Heart left ventricle (tissue), 13 donors: ENCODE results near the gene HES6.

ENCODE experiments used
- CTCF ChIP-seq, 12 donors: fragments of 200-600 bp; sonication (generic) in 4 of 12; IDR thresholded peaks; one replicate each; pipeline versions ENCODE4 v1.5.0 to v1.8.0; 2018 to 2022; ENCODE audit warnings: antibody characterized with exemption in 12 of 12, mild to moderate bottlenecking in 5 of 12
- POLR2A ChIP-seq, 2 donors: fragments of 450-650 bp; IDR thresholded peaks; one replicate each; pipeline ENCODE4 v1.6.1; 2017; ENCODE audit warnings: antibody characterized with exemption in 2 of 2, mild to moderate bottlenecking in 2 of 2, moderate library complexity in 2 of 2
- donor health status: ischemic (EF 13 %, LVEDD 7.1; RV severe dilation, severe dysfunction).
- donor health status: DM: no; HTN: yes; CAD: no.
- donor health status: DM: no; HTN: no; CAD: no.
- donor health status: ischemic (EF 25% LVEDD 6.9; RV normal size, moderate dysfunction).
- donor health status: ischemic (EF 25% LVEDD 5.7; RV mildly dilated, moderate dysfunction).
- donor health status: ischemic (EF 35%, LVEDD 5.7; RV mildly dilated, moderate dysfunction).
- donor health status: nonischemic (EF 11% LVEDD 7.7; RV severe dilation, severe dysfunction).
- donor health status: DM: yes; HTN: yes; CAD: no.
- donor health status: PGD.
- donor health status: ischemic (EF 29% LVEDD 5.4; RV normal size, mild dysfunction).
- donor health status: nonischemic (EF 23%, LVEDD 6.1; RV moderate dilation, normal function).

GRCh38 chr2:238256594-238257104 is 16.8 kb upstream of the HES6 start:
- peak; percentile 52 to 83 (median 67) for TF ChIP-seq CTCF (IDR thresholded peaks at IDR 0.05)
- no peak for TF ChIP-seq POLR2A (IDR thresholded peaks at IDR 0.05)
